EL (cell line): ENCODE results near the gene PLEKHG4.

Experiments
- DNase-seq: peaks from one replicate; pipeline ENCODE4 v3.0.0-alpha.2; 2016

The PLEKHG4 gene

GRCh38 chr16:67279296-67280089 lies at the start of gene PLEKHG4:
Gene PLEKHG4, plus strand, starts transcription at chr16:67279532. Its CDS starts 513 bp downstream, at chr16:67280045.
- peak; percentile 78 for DNase-seq

- DNase-seq = no peak
Measured at GRCh38 chr16:67229906-67230808, 49.2 kb upstream of the PLEKHG4 start.

GRCh38 chr16:67230809-67231660 lies 48.3 kb upstream of the PLEKHG4 start:
- DNase-seq = no peak

- no peak for DNase-seq
Measured at GRCh38 chr16:67233596-67233995, 45.7 kb upstream of the PLEKHG4 start.

- DNase-seq = no peak
Measured at GRCh38 chr16:67234180-67234597, 45.1 kb upstream of the PLEKHG4 start.

- no peak for DNase-seq
Measured at GRCh38 chr16:67235816-67236562, 43.3 kb upstream of the PLEKHG4 start.

GRCh38 chr16:67236563-67237395 lies 42.6 kb upstream of the PLEKHG4 start:
- DNase-seq = peak; percentile 55

GRCh38 chr16:67237396-67238277 lies 41.7 kb upstream of the PLEKHG4 start:
- DNase-seq = no peak

GRCh38 chr16:67238278-67238575 lies 41.1 kb upstream of the PLEKHG4 start:
- no peak for DNase-seq

GRCh38 chr16:67238806-67239470 lies 40.4 kb upstream of the PLEKHG4 start:
- DNase-seq = no peak

GRCh38 chr16:67240506-67240905 lies 38.8 kb upstream of the PLEKHG4 start:
- peak; percentile 31 for DNase-seq

- DNase-seq = peak; percentile 97
Measured at GRCh38 chr16:67241008-67241900, 38.1 kb upstream of the PLEKHG4 start.

GRCh38 chr16:67242138-67242730 lies 37.1 kb upstream of the PLEKHG4 start:
- no peak for DNase-seq

GRCh38 chr16:67243481-67243880 lies 35.9 kb upstream of the PLEKHG4 start:
- no peak for DNase-seq

- peak; percentile 98 for DNase-seq
Measured at GRCh38 chr16:67244387-67245185, 34.7 kb upstream of the PLEKHG4 start.

GRCh38 chr16:67245186-67245585 lies 34.1 kb upstream of the PLEKHG4 start:
- DNase-seq = no peak

- DNase-seq = no peak
Measured at GRCh38 chr16:67245674-67246080, 33.7 kb upstream of the PLEKHG4 start.
